ENCODE data around the gene GADD45G.
A peak's percentile ranks its signal among the peaks of the same experiment; 100 is the strongest.

GADD45G gene

DNA sequence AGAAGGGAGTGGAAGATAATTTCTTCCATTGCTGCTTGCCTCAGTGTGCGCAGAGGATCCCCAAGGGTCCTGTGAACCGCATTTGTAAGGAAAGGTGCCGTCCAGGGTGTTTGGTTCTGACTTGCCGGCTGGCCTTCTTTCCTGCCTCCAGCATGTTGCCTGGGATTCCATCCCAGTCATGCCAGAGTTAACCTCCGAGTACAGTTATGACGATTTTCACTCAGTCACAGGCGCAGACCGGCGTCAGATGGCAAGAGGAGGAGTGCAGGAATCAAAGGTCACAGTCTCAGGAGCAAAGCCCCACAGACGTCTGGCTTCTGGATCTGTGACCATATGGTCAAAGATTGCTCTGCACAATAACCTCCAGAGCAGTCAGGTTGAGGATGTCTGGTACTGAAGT, 5.9 kb upstream of the GADD45G start:
- TF ChIP-seq, protein P1, sequence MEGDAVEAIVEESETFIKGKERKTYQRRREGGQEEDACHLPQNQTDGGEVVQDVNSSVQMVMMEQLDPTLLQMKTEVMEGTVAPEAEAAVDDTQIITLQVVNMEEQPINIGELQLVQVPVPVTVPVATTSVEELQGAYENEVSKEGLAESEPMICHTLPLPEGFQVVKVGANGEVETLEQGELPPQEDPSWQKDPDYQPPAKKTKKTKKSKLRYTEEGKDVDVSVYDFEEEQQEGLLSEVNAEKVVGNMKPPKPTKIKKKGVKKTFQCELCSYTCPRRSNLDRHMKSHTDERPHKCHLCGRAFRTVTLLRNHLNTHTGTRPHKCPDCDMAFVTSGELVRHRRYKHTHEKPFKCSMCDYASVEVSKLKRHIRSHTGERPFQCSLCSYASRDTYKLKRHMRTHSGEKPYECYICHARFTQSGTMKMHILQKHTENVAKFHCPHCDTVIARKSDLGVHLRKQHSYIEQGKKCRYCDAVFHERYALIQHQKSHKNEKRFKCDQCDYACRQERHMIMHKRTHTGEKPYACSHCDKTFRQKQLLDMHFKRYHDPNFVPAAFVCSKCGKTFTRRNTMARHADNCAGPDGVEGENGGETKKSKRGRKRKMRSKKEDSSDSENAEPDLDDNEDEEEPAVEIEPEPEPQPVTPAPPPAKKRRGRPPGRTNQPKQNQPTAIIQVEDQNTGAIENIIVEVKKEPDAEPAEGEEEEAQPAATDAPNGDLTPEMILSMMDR (IDR thresholded peaks at IDR 0.05; ENCODE audit: low read depth, low read length): no peak
- H3K4me3 ChIP-seq (ENCODE audit: low read depth, low read length): no peak overlapping the region

DNA sequence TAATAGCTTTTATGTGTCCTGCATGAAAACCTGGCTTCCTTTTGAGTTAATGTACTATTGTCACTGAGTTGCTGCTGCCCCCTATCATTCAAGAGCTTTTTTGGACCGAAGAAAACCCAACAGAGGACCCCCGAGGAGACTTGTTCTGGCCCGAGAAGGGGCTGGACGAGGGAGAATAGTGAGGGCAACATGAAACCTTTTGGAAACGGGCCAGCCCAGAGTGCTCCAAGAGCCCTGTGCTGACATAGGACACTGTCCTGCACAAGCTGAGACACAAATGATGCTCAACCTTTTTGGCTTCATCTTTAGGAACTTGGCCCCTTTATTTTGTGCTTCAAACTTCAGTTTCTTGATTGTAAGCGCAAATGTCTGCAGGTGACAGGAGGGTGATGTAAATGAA, 4.0 kb upstream of the GADD45G start:
- TF ChIP-seq, protein P1 (IDR thresholded peaks at IDR 0.05; ENCODE audit: low read depth, low read length): no peak

DNA sequence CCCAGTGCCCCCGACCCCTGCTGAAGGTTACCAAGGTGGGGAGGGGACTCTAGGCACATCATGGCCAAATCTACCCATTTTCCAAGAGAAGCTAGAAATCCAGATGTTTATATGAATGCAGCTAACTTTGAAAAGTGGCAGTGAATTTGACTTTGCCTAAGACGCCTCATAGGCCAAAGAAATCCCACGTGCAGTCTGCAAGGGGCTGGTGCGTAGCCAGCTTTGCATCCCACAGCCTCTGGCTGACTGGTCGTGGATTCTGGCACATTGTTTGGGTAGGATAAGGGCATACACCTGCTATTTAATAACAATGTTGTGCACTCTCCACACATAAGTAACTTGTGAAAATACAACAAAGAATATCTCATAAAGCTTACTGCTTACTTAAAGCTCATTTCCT, 3.5 kb upstream of the GADD45G start:
- H3K4me3 ChIP-seq (ENCODE audit: low read depth, low read length): no peak overlapping the region
- TF ChIP-seq, protein P1 (IDR thresholded peaks at IDR 0.05; ENCODE audit: low read depth, low read length): no peak

More for the DNA sequence above, 4.0 kb upstream of the GADD45G start:
- H3K4me3 ChIP-seq (ENCODE audit: low read depth, low read length): no peak overlapping the region

DNA sequence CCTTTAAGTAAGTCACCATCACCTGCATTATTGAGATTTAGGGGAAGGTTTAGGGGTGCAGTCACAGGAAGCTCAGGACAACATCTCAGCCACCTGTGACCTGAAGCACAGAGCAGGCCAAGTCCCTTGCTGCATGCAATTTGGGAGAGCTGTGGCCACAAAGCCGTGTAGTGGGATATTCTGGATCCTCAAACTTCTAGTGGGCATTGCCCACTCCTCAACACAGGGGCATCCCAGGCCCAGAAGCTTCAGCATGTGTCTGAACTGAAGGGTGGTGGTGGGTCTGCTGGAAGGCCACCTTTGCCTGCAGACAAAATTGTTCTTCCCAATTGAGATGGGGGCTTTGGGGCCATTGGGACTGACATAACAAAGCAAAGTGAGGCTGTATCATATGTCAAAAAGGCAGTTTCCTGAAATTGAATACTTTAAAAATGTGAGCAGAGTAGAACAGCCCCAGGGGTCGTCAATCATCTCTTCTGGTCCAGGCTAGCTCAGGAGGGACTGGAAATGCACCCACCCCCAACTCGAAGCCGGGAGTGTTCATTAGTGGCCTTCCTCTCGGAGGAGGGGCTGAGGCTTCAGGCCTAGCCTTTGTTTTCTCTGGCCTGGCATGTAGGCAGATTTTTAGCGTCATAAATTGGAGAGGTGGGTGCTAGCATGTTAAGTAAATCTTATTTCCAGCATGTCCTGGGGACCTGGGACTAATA, 2.8 kb upstream of the GADD45G start:
- TF ChIP-seq, protein P1 (IDR thresholded peaks at IDR 0.05; ENCODE audit: low read depth, low read length): no peak
- H3K4me3 ChIP-seq (ENCODE audit: low read depth, low read length): no peak overlapping the region

DNA sequence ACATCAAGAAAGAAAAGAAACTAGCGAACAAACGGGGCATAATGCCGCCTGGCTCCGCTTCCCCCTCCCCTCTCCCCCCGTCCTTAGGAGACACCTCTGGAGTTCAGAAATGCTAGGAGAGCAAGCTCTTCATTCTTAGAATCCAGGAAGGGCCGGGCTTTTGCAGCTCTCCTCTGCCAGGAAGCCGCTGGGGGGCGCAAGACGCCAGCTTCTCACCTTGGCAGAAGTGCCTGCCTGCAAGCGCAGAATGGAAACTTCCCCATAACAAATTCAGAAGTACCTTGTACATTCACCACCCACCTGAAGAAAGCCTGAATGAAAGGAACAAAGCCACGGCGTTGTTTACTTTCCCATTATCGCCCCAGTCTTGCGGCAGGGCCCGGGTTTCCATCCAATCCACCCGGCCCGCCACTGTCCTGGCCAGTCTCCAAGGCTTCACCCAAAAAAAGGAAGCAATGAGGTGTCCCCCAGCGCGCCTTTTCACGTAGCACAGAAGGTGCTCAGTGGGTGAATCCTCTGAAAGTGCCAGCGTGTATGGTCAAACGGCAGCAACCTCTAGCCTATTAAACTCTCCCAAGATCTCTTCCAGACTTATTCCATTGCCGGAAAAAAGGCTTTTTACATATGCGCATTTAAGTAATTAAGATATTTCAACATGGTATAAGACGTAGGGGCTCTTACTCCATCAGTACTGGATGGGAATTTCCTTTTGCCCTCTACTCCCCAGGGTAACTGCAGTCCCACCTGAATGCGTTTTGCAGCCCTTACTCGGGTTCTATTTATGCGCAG, 1.6 kb upstream of the GADD45G start:
- H3K4me3 ChIP-seq (ENCODE audit: low read depth, low read length): no peak overlapping the region
- TF ChIP-seq, protein P1 (IDR thresholded peaks at IDR 0.05; ENCODE audit: low read depth, low read length): peak; percentile 59

DNA sequence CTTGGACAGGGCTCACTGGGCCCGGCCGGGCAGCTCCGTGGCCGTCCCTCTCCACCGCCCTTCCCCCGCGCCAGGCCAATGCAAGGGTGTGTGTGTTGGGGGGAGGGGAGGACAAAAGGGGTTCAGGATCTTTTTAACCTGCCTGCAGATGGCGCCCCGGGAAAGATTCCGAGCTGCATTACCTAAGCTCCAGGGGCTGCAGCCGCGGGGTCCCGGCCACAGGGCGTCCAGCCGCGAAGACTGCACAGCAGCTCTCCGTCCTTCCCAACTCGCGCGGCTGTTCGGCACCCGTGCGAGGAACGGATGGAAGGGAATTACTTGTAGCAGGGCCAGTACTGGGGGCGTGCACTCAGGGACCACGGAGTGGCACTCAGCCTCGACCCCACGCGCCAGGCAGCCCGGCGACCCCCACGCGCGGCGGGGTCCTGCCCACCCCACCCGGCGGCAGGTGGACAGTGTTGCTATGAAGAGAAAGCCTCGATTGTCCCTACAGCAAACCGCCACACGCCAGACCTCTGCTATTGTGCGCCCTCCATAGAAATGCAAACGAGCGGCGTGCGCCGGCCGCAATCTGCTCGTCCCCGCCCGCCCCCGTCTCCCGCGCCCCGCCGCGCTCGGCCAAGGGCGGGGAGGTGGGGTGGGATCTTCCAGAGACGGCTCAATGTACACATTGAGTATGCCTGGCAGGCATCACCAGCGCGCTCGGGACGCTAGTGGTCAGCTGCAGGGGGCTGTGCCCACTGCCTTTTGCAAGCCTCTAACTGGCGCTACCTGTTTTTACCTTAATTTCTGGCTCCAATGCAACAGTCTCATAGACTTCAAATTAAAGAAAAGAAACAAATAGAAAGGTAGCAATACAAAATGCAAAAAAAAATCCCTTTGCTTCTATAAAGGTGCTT, 796 bp upstream of the GADD45G start:
- no peak overlapping the region for H3K4me3 ChIP-seq (ENCODE audit: low read depth, low read length)
- TF ChIP-seq, protein P1 (IDR thresholded peaks at IDR 0.05; ENCODE audit: low read depth, low read length): no peak

All from WI38 (cell line).